NCI-H1417 treated with DMSO at 0.1 percent for 48 hours (cell line): ENCODE results near the gene COA3.

Experiments used
- DNase-seq: peaks from one replicate; lab custom pipeline; 2025; lab: John Stamatoyannopoulos, UW

Gene COA3

DNA sequence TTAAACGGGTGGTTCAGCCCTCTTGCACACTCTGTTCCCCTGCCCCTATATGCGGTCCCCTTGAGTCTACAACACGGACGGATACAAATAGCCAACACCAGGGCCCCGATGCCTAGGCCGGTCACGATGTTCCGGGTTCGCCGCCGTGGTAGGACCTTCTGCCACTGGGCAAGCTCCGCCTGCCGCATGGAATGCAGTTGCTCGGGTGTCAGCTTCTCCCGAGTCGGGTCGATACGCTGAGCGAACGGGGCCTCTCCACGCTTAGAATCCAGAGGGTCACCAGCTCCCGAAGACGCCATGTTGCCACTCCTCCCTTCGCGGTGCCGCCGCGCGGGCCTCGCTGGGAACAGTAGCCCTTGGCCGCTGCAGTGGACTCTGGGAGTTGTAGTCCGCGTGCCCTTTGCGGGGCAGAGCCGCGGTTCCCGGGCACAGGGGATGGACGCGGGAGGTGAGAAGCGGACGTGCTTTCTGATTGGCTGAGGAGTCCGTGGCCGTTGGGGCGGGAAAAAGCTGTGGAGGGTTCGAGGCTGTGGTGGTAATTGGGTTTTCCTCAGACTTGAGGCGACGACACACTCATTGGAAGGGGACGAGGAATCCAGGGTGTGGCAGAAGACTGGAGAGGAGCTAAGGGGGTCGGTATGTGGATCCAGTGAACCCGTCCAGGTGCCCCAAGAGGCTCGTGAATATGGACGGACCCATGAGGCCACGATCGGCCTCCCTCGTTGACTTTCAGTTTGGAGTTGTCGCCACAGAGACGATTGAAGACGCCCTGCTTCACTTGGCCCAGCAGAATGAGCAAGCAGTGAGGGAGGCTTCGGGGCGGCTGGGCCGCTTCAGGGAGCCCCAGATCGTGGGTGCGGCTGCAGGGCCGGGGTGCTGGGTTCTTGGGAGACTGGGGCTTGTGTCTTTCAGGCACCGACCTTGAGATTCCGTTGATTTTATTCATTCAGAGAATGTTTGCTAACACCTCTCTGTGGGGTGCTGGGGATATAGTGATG is at the start of gene COA3, which contains the start of gene CNTD1:
COA3 (minus strand) TSS at position 322 of the 998 bp plus-strand sequence; CDS start at position 299, 23 bp downstream.
CNTD1 (plus strand) TSS at position 479 of the 998 bp plus-strand sequence; CDS start at position 686, 207 bp downstream.
- peak; percentile 12 for DNase-seq

GRCh38 chr17:42848093-42848492 is 49.6 kb upstream of the COA3 start:
- DNase-seq = no peak

GRCh38 chr17:42846594-42847280 is 48.2 kb upstream of the COA3 start:
- no peak for DNase-seq

DNA sequence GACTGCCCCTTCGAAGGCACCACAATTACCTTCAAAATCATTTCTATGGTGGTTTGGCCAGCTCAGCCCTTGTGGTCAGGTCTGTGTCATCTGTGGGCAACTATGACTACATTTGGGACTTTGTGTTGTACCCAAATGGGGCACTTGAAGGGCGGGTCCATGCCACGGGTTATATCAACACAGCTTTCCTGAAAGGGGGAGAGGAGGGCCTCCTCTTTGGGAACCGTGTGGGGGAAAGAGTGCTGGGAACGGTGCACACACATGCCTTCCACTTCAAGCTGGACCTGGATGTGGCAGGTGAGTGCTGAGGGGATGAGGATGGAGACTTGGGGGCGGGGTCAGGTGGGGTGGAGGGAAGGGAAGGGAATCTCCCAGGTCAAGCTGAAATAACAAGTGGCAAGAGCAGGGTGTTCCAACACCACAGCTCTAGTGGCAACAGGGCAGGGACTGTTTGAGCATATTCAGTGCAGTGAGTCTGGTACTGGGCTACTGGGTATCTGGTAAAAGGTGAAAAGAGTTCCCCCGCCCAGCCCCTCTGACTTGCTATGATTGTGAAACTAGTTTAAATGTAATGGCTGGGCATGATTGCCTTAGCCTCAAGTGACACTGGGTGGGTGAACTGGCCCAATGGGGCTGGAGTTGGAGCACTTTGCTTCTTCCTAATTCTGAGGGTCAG is 47.6 kb upstream of the COA3 start:
- no peak for DNase-seq

DNA sequence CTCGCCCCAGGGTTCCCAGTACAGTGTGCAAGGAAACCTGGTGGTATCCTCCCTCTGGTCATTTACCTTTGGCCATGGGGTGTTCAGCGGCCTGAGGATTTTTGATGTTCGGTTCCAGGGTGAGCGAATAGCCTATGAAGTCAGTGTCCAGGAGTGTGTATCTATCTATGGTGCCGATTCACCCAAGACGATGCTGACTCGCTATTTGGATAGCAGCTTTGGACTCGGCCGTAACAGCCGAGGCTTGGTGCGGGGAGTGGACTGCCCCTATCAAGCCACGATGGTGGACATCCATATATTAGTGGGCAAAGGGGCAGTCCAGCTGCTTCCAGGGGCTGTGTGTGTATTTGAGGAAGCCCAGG is 47.0 kb upstream of the COA3 start:
- DNase-seq = no peak

- no peak for DNase-seq
Measured at GRCh38 chr17:42844761-42845555, 46.5 kb upstream of the COA3 start.

- DNase-seq = no peak
Measured at GRCh38 chr17:42844271-42844670, 45.8 kb upstream of the COA3 start, which contains the start of gene AOC2. TSS of gene AOC2 (plus strand) at chr17:42844580. CDS start at chr17:42844627, 47 bp downstream.

GRCh38 chr17:42843358-42843934 is 44.9 kb upstream of the COA3 start:
- DNase-seq = peak; percentile 9

DNA sequence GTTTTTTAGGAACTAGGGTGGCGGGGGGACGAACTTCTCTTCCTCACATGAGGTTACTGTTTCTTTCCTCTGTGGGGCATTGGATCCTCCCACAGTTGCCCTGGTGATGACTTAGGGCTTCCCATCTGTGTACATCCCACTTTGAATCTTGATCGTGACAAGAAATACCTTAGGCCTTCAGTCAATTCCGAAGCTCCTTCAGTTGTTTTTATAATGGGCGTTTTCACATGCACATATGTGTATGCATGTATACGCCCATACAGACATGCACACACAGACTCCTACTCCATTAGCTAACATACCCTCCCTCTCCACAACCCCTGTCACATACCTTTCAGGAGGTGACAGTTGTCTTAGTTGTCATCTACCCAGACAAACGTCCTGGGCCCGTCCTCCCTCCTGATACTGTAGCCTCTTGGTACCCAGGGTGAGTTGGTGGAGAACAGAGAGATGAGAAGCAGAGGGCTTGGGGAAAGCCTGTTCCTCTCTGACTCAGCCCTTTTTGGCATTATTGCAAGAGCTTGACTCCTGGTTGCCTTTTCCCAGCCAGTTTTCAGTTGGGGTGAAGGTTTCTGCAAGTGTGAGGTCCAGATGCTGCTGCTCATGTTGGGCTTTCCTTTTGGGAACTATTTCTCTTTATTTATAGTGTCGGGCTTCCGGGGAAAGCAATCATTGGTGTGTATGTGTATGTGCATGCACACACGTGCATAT is 43.6 kb upstream of the COA3 start:
- DNase-seq = no peak

DNA sequence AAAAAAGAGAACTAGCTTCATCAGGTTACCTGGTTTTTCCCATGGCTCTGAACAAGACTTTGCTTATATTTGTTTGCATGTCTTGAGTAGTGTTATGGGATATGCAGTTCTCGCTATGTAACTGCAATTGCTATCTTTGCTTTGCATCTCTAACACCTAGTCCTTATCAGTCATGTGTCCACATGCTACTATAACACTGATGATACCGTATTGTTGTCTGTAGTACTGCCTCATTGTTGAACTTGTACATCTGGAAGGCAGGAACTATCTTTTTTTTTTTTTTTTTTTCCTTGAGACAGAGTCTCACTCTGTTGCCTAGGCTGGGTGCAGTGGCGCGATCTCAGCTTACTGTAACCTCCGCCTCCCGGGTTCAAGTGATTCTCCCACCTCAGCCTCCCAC is 37.2 kb upstream of the COA3 start:
- no peak for DNase-seq

GRCh38 chr17:42833767-42834422 is 35.4 kb upstream of the COA3 start:
- DNase-seq = no peak

DNA sequence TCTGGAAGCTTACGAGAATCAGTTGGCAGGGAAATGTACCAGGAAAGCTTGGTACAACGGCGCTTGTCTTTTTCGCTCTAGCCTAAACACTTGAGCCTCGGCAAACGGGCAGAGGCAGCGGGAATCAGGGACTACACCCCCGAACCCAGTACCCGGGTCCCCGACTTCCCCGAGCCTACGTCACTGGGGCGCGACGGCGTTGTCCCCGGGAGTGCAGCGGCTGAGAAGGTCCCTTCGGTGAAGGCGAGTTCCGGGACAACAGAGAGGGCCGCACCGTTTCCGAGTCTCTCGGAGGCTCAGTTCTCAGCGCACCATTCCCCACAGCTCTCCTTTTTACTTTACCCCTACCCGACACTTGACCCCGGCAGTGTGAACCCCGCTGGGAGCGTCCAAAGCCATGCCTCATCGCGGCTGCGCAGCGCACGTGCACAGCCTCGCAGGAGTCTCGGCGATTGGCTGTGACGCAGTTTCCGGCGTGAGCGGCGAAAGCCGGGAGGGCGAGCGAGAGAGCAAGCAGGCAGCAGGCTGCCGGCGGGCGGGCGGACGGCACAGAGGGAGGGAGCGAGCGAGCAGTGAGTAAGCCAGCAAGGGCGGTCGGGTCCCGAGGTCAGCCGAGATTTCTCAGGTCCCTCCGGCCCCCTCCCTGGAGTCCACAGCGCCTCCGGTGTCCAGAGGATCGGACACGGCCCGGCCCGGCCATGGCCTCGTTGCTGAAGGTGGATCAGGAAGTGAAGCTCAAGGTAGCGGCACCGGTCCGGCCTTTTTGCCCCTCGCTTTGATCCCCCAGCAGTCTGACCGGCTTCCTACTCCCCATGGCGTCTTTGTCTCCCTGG is 34.6 kb upstream of the COA3 start, which contains the start of gene PSME3:
PSME3 (plus strand) TSS at position 464 of the 833 bp plus-strand sequence; CDS start at position 699, 235 bp downstream.
- DNase-seq = peak; percentile 69

- DNase-seq = no peak
Measured at GRCh38 chr17:42832213-42832933, 33.9 kb upstream of the COA3 start.

GRCh38 chr17:42830971-42831370 is 32.5 kb upstream of the COA3 start:
- no peak for DNase-seq

DNA sequence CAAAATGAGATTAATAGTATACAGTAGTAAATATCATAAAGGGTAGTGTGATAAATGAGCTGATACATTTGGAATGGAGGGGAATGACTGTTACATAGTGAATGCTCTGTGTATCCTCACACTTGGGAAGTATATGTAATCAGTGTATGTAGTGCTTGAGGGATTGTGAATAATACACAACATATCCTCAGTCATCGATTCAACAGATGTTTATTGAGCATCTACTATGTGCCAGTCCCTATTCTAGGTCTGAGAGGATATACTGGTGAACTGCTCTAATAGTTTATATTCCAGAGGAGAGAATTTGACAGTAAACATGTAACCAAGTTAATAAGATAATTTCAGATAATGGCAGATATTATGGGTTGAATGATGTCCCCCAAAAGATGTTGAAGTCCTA is 29.0 kb upstream of the COA3 start:
- DNase-seq = no peak

DNA sequence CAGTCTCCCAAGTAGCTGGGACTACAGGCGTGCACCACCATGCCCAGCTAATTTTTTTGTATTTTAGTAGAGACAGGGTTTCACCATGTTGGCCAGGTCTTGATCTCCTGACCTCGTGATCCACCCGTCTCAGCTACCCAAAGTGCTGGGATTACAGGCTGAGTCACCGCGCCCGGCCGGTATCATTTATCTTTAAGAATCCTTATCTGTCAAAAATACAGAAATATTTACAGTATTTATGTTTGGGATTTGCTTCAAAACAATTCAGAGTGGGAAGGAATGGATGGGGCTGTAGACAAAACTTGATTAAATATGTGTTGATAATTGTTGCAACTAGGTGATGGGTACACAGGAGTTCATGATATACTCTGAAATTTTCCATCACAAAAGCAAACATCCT is 22.7 kb upstream of the COA3 start:
- no peak for DNase-seq

- peak; percentile 1 for DNase-seq
Measured at GRCh38 chr17:42819939-42820535, 21.5 kb upstream of the COA3 start.

GRCh38 chr17:42818379-42818778 is 19.9 kb upstream of the COA3 start:
- DNase-seq = no peak
